GM12873 (cell line): ENCODE results near the gene WDR86.

Experiments
- CTCF ChIP-seq: IDR thresholded peaks from 2 replicates; pipeline ENCODE4 v1.5.1; 2012; ENCODE audit warnings: low read depth, mild to moderate bottlenecking, moderate library complexity, low read length, control low read depth; ENCODE audit not compliant: insufficient read depth; ENCODE audit errors: missing control alignments

Gene WDR86

GRCh38 chr7:151438864-151439601, 29.2 kb upstream of the WDR86 start:
- TF ChIP-seq CTCF, result no peak

- TF ChIP-seq CTCF, result no peak
These were observed 28.2 kb upstream of the WDR86 start for GRCh38 chr7:151437866-151438516.

GRCh38 chr7:151437159-151437553, 27.3 kb upstream of the WDR86 start:
- no peak for TF ChIP-seq CTCF

GRCh38 chr7:151436446-151437158, 26.8 kb upstream of the WDR86 start:
- TF ChIP-seq CTCF, result no peak

GRCh38 chr7:151435971-151436370, 26.1 kb upstream of the WDR86 start:
- no peak for TF ChIP-seq CTCF

GRCh38 chr7:151435103-151435916, 25.5 kb upstream of the WDR86 start:
- no peak for TF ChIP-seq CTCF

- no peak for TF ChIP-seq CTCF
These were observed 24.7 kb upstream of the WDR86 start for GRCh38 chr7:151434549-151434948.
